ENCODE data around the gene CLEC9A.

DNA sequence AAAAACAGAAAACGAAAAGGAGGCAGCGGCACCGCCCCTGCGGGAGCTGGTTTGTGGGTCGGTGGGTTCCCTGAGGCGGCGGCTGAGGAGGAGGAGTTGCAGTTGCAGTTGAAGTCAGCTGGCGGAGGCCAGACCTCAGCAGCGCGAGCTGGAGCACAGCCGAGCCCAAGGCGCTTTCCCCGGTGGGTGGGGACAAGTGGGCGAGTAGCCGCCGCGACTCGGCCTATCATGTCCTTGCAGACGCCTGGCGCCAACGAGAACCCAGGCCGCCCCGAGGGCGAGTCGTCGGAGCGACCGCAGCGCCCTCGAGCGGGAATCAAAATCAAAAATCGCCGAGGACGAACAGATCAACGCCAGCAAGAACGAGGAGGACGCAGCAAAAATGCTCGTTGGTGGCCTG is 81.0 kb downstream of the CLEC9A start:
- TF ChIP-seq, protein P1, sequence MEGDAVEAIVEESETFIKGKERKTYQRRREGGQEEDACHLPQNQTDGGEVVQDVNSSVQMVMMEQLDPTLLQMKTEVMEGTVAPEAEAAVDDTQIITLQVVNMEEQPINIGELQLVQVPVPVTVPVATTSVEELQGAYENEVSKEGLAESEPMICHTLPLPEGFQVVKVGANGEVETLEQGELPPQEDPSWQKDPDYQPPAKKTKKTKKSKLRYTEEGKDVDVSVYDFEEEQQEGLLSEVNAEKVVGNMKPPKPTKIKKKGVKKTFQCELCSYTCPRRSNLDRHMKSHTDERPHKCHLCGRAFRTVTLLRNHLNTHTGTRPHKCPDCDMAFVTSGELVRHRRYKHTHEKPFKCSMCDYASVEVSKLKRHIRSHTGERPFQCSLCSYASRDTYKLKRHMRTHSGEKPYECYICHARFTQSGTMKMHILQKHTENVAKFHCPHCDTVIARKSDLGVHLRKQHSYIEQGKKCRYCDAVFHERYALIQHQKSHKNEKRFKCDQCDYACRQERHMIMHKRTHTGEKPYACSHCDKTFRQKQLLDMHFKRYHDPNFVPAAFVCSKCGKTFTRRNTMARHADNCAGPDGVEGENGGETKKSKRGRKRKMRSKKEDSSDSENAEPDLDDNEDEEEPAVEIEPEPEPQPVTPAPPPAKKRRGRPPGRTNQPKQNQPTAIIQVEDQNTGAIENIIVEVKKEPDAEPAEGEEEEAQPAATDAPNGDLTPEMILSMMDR (IDR thresholded peaks at IDR 0.05; ENCODE audit: poor library complexity) = no peak
- TF ChIP-seq EZH2phosphoT487 (IDR thresholded peaks at IDR 0.05; ENCODE audit: low read depth, severe bottlenecking, unreplicated experiment) = no peak
- TF ChIP-seq EZH2 (IDR thresholded peaks at IDR 0.05; ENCODE audit: borderline replicate concordance) = no peak

Measured in hepatocyte (in vitro differentiated cells).